GM23248 (cell line): ENCODE results near the gene CYP2A6. TPM values are rescaled to one million over a fixed set of nuclear protein-coding genes. Genes with fewer than 3 reads are reported as not detected.
A peak's percentile ranks its signal among the peaks of the same experiment; 100 is the strongest.
"Not testable (repeated sequence)": the region's sequence is repeated elsewhere in the genome, so short reads cannot be mapped to it uniquely, and the experiment has no call there.

Experiments
- DNase-seq: peaks from one replicate; pipeline ENCODE4 v3.0.0-alpha.2; 2015
- H2AFZ ChIP-seq: fragments of 200-600 bp; sonication (generic); 2 replicates; pipeline ENCODE4 v1.6.1; 2016; ENCODE audit warnings: antibody characterized with exemption
- H3F3A ChIP-seq: fragments of 200-600 bp; sonication (generic); 2 replicates; pipeline ENCODE4 v1.6.1; 2016; ENCODE audit warnings: mild to moderate bottlenecking, antibody characterized with exemption, mixed run types; ENCODE audit not compliant: insufficient read depth
- H3K27ac ChIP-seq: fragments of 200-600 bp; sonication (generic); 2 replicates; pipeline ENCODE4 v1.5.1; 2016; ENCODE audit warnings: mild to moderate bottlenecking
- H3K27me3 ChIP-seq: fragments of 200-600 bp; sonication (generic); replicated peaks from 2 replicates; pipeline ENCODE4 v1.6.1; 2016; ENCODE audit warnings: mild to moderate bottlenecking; ENCODE audit not compliant: insufficient read depth
- H3K36me3 ChIP-seq: fragments of 200-600 bp; sonication (generic); 2 replicates; pipeline ENCODE4 v1.6.1; 2016; ENCODE audit warnings: low read depth, mild to moderate bottlenecking
- H3K4me1 ChIP-seq: fragments of 200-600 bp; sonication (generic); 2 replicates; pipeline ENCODE4 v1.6.1; 2016; ENCODE audit warnings: mild to moderate bottlenecking; ENCODE audit not compliant: insufficient read depth
- H3K4me2 ChIP-seq: fragments of 200-600 bp; sonication (generic); one replicate; pipeline ENCODE4 v1.6.1; 2016; ENCODE audit warnings: mild to moderate bottlenecking; ENCODE audit not compliant: unreplicated experiment
- H3K4me3 ChIP-seq: fragments of 200-600 bp; sonication (generic); 2 replicates; pipeline ENCODE4 v1.5.1; 2016; ENCODE audit warnings: mild to moderate bottlenecking
- H3K79me2 ChIP-seq: fragments of 200-600 bp; sonication (generic); 2 replicates; pipeline ENCODE4 v1.6.1; 2016; ENCODE audit warnings: mild to moderate bottlenecking; ENCODE audit not compliant: insufficient read depth
- H3K9ac ChIP-seq: fragments of 200-600 bp; sonication (generic); 2 replicates; pipeline ENCODE4 v1.6.1; 2016; ENCODE audit warnings: mild to moderate bottlenecking
- H3K9me2 ChIP-seq: fragments of 200-600 bp; sonication (generic); 2 replicates; pipeline ENCODE4 v1.6.1; 2016; ENCODE audit warnings: mixed run types, mild to moderate bottlenecking, moderate library complexity; ENCODE audit not compliant: insufficient read depth
- H3K9me3 ChIP-seq: fragments of 200-600 bp; sonication (generic); one replicate; pipeline ENCODE4 v1.6.1; 2017; ENCODE audit warnings: low read depth
- H4K20me1 ChIP-seq: fragments of 200-600 bp; sonication (generic); 2 replicates; pipeline ENCODE4 v1.6.0; 2016; ENCODE audit not compliant: insufficient read depth
- EZH2 ChIP-seq: fragments of 200-600 bp; sonication (generic); IDR thresholded peaks from 2 replicates; pipeline ENCODE4 v1.6.1; 2018; ENCODE audit warnings: antibody characterized with exemption, mild to moderate bottlenecking; ENCODE audit not compliant: insufficient read depth, poor library complexity, severe bottlenecking
- EZH2phosphoT487 ChIP-seq: fragments of 200-600 bp; sonication (generic); IDR thresholded peaks from 2 replicates; pipeline ENCODE4 v1.6.1; 2018; ENCODE audit warnings: antibody characterized with exemption, moderate library complexity, mild to moderate bottlenecking, low read depth; ENCODE audit not compliant: insufficient read depth
- WGBS, 2 experiments: methylation state at CpG; one replicate each; pipeline ENCODE4 v1.1.6; 2015 to 2017; ENCODE audit warnings: low lambda C conversion rate in 2 of 2, low coverage in 1 of 2; ENCODE audit errors: missing lambda C conversion rate in 2 of 2; 5-methylcytosine and 5-hydroxymethylcytosine counted together
- in situ Hi-C: fragments of 300-500 bp; cut with MboI; formaldehyde crosslinking; loops from 2 replicates; pipeline ENCODE4 v1.15.0; 2020
- polyA plus RNA-seq: library from polyadenylated mRNA; unstranded; fragments of >200 nt; fragmentation: Nextera tagmentation; extraction: Ambion mirVana; gene quantifications from 2 replicates; pipeline ENCODE4 v1.2.1, GENCODE V29; 2016
- total RNA-seq: library from RNA; depleted of rRNA; stranded (reverse); fragments of >200 nt; shearing (Covaris generic); gene quantifications from 2 replicates; pipeline ENCODE4 v1.2.3, GENCODE V29; 2014

CYP2A6 gene
- total and polyA plus RNA-seq, 2 experiments from 2014 or later: not detected

DNA sequence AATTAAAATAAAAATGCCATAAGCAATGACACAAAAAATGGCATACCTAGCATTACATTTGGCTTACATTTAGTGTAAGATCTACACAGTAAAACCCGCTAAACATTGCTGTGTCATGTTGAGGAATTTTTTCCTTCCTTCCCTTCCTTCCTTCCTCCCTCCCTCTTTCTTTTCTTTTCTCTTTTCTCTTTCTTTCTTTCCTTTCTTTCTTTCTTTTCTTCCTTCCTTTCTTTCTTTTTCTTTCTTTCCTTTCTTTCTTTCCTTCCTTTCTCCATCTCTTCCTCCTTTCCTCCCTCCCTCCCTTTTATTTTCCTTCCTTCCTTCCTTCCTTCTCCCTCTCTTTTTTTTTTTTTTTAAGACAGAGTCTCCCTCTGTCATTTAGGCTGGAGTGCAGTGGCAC lies 11.8 kb downstream of the CYP2A6 start:
- H3F3A ChIP-seq, H3K9ac ChIP-seq, H3K79me2 ChIP-seq, H3K4me2 ChIP-seq, in situ Hi-C loops, H3K27ac ChIP-seq, H3K27me3 ChIP-seq, H3K4me1 ChIP-seq, H3K4me3 ChIP-seq, H3K9me2 ChIP-seq, H3K9me3 ChIP-seq, H2AFZ ChIP-seq, H4K20me1 ChIP-seq, DNase-seq, H3K36me3 ChIP-seq: not testable (repeated sequence)
- 40 to 47% methylated on average over 1 of the region's 1 CpG for WGBS, 2 experiments

DNA sequence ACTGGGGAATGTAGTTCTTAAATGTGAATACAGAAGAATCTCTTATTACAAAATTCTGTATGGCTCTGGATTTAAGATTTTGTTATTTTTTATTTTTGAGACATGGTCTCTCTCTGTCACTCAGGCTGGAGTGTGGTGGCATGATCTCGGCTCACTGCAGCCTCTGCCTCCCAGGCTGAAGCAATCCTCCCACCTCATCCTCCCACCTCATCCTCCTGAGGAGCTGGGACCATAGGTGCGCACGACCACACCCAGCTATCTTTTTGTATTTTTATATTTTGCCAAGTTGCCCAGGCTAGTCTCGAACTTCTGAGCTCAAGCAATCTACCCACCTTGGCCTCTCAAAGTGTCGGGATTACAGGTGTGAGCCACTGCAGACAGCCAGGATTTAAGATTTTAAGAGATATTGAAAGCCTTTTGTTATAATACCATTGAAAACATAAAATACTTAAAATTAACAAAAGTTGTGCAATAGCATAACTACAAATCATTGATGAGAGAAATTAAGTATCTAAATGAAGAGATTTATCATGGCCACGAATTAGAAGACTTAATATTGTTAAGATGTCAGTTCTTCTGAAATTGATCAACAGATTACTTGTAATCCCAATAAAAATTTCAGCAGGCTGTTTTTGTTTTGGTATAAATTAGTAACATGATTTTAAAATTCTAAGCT lies 13.4 kb downstream of the CYP2A6 start:
- Histone ChIP-seq H3K79me2 (no peaks in the 10 kb centered on the region), H3K9ac (no peak overlapping the region), H3K27ac (no peak overlapping the region), H3K36me3 (no peaks in the 10 kb centered on the region), H3F3A (peaks cover 6% of the 10 kb centered on the region; the same call in 1 of the 2 replicates), H3K27me3 (no peaks in the 10 kb centered on the region), H3K9me3 (no peaks in the 10 kb centered on the region), H3K4me2 (no peak overlapping the region), H4K20me1 (no peaks in the 10 kb centered on the region), H3K9me2 (no peaks in the 10 kb centered on the region), H3K4me3 (no peak overlapping the region), H3K4me1 (peaks cover 6% of the 10 kb centered on the region), H2AFZ (no peak overlapping the region)
- in situ Hi-C loops: no loop called here
- DNase-seq: no peak
- TF ChIP-seq EZH2 (no peak), EZH2phosphoT487 (no peak)
- 83 to 84% methylated on average over 6 of the region's 6 CpGs for WGBS, 2 experiments

DNA sequence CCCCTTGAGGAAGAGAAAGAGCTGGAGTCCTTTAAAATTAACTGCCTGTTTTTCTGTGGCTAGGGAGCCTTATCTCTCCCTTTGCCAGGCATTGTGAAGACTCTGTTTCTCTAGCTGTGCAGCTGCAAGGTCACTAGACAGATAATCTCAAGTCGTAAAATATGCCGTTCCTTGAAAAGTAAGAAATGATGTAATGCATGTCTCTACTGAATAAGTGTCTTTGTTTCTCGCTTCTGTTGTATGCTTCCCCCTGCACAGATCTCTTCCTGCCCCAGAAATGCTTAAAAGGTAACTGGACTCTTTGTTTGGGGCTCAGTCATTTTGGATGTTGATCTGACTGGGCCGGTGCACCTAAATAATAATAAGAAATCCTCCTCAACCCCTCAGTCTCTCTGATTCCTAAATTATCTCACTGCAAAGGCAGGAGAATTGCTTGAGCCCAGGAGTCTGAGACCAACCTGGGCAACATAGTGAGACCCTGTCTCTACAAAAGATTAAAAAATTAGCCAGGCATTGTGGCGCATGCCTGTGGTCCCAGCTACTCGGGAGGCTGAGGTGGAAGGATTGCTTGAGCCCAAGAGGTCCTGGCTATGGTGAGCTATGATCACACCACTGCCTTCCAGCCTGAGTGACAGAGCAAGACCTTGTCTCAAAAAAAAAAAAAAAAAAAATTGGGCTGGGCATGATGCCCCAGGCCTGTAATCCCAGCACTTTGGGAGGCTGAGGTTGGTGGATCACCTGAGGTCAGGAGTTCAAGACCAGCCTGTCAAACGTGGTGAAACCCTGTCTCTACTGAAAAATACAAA lies 16.3 kb downstream of the CYP2A6 start:
- H3K36me3 ChIP-seq, H4K20me1 ChIP-seq, H3K27ac ChIP-seq, H3K9me3 ChIP-seq, H2AFZ ChIP-seq, H3K4me3 ChIP-seq, H3K9ac ChIP-seq, DNase-seq, H3K79me2 ChIP-seq, H3K9me2 ChIP-seq, H3K27me3 ChIP-seq, H3K4me2 ChIP-seq, in situ Hi-C loops: not testable (repeated sequence)
- peaks cover 14% of the 10 kb centered on the region for H3F3A ChIP-seq
- 64 to 74% methylated on average over 6 to 7 of the region's 7 CpGs for WGBS, 2 experiments
- H3K4me1 ChIP-seq: peaks cover 13% of the 10 kb centered on the region

DNA sequence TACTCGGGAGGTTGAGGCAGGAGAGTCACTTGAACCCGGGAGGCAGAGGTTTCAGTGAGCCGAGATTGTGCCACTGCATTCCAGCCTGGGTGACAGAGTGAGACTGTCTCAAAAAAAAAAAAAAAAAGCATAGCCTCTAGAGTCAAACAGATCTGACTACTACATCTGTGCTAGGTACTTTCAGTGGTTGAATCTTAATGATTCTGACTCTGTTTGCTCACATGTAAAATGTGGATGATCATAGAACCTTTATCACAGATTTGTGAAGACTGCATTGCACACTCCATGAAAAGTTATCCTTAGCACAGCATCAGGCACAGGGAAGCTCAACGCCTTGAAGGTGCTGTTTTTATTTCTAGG lies 17.8 kb downstream of the CYP2A6 start:
- H4K20me1 ChIP-seq, in situ Hi-C loops, H3K27me3 ChIP-seq, H2AFZ ChIP-seq, DNase-seq, H3K9ac ChIP-seq, H3K4me3 ChIP-seq, H3K36me3 ChIP-seq, H3K4me2 ChIP-seq, H3K79me2 ChIP-seq, H3K9me3 ChIP-seq, H3K9me2 ChIP-seq: not testable (repeated sequence)
- Histone ChIP-seq H3K27ac (peak overlapping the region; percentile 62), H3F3A (peaks cover 14% of the 10 kb centered on the region), H3K4me1 (peaks cover 13% of the 10 kb centered on the region)
- WGBS, 2 experiments: 72 to 78% methylated on average over 4 of the region's 4 CpGs
